Stimulated activated CD4-positive, alpha-beta T cell treated with anti-CD3 and anti-CD28 coated beads, TNF-alpha, amount 100 ng/mL, for 48 hours (primary cell): Measurements from ENCODE around the gene YIF1B.
A peak's percentile ranks its signal among the peaks of the same experiment; 100 is the strongest.

Experiments used
- DNase-seq, 3 donors: peaks; one replicate each; pipeline ENCODE4 v3.0.0-alpha.2; 2020; ENCODE audit warnings: low read depth in 3 of 3

The YIF1B gene

DNA sequence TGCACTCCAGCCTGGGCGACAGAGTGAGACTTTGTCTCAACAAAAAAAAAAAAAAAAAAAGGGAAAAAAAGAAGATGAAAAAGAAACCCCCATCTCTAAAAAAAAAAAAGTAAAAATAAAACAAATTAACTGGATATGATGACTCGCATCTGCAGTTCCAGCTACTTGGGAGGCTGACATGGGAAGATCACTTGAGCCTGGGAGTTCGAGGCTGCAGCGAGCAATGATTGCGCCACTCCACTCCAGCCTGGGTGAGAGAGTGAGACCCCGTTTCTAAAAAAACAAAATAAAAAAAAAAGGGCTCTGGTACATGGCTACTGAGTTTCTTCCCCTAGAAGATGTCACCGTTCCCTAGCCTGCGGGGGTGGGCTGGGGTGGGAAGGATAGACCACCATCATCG lies 17.5 kb upstream of the YIF1B start:
- no peak for DNase-seq

DNA sequence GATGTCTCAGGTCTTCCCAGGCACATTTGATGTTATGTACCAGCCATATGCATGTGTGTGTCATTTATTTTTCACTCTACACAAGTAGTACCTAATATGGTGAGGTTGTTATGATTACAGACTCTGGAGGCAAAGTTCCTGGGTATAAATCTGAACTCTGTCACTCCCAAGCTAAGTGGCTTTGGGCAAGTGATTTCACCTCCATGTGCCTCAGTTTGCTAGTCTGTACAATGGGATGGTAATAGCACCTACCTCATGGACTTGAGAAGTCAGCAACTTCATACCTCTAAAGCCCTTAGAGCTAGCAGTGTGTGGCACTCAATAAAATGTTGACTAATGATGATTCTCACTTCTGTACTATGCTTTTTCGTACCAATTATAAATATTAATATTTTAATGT lies 16.0 kb upstream of the YIF1B start:
- DNase-seq: no peak

DNA sequence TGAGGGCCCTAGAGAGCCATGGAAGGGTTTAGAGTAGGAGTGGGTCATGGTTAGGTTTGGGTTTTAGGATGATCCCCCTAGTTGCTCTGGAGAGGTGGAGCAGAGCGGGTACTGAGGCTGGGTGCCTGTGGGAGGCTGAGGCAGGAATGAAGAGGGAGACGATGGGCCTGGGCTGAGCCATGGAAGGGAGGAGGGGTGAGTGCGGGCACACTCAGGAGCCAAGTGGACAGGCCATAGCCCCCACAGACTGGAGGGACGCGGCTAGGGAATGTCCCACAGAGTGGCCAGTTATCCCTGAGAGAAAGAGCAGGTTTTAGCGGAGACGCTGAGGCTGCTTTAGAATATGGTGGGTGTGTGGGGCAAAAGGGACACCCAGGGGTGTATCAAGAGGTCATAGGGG lies 13.9 kb upstream of the YIF1B start:
- no peak for DNase-seq

DNA sequence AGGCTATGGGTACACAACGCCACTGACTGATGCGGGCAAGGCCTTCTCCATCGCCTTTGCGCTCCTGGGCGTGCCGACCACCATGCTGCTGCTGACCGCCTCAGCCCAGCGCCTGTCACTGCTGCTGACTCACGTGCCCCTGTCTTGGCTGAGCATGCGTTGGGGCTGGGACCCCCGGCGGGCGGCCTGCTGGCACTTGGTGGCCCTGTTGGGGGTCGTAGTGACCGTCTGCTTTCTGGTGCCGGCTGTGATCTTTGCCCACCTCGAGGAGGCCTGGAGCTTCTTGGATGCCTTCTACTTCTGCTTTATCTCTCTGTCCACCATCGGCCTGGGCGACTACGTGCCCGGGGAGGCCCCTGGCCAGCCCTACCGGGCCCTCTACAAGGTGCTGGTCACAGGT lies 10.8 kb upstream of the YIF1B start:
- DNase-seq: no peak

DNA sequence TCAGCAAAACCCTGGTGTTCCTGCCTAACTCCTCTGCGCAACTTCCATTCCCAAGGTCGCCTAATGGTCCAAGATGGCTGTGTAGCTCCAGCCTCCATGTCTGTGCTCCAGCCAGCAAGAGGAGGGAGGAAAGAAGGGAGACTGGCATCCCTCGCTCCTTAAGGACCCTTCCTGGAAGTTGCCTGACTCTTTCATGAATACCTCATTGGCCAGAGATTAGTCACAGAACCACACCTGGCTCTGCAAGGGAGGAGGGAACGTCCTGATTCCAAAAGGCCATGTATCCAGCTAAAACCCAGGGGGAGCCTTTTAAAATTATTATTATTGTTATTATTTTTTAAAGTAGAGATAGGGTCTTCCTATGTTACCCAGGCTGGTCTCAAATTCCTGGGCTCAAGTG lies 8.7 kb upstream of the YIF1B start:
- DNase-seq: no peak

DNA sequence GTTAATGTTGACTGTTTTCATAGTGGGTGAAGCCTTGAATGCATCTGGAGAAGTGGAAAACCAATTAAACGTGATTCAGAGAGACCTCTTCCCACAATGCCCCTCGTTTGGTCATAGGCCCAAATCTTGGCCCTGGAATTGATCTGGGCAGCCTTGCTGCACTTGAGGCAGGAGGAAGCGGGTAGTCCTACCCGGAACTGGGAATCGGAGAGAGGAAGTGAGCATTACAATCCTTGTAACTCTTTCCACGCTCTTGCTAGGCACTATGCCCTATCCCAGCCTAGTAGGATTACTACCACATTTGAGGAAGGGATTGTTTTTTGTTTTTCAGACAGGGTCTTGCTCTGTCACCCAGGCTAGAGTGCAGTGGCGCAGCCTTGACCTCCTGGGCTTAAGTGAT lies 7.5 kb upstream of the YIF1B start:
- DNase-seq: no peak

DNA sequence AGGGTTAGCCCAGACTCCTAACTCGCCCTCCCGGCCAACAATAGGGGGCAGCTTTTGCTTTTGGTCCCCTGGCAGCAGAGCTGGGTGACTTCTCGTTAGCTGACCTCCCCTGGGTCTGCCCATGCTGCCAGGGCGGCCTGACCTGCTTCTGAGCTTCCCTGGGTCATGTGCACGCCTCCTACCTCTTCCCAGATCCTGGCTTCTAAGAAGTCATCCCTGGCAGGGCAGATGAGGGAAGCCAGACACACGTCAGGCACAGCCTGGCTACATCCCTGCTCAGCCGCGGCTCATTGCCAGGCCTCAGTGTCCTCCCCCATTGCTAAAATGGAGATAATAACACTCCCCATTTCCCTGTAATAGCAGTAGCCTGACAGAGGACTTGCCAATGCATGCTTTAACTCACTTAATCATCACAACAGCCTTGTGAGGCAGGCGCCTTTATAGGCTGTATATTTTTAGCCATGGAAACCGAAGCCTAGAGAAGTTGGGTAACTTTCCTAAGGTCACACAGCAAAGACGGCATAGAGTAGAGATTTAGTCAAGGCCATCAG lies 6.0 kb upstream of the YIF1B start:
- no peak for DNase-seq

DNA sequence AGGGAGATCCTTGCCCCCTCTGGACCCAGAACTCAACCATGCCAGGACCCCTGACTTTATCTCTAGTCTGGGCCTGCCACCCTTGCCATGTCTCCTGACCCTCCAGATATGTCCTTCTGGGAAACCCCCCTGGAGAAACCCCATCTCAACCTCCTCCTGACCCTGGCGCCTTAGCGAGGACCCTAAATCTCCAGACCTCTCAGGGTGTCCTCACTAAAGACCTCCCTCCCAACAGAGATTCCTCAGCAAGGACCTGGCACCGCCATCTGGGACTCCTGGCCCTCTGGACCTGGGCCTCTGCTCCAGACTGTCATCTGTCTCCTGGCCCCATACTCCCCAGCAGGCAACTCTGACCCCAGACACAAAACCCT lies 5.2 kb upstream of the YIF1B start:
- no peak for DNase-seq

DNA sequence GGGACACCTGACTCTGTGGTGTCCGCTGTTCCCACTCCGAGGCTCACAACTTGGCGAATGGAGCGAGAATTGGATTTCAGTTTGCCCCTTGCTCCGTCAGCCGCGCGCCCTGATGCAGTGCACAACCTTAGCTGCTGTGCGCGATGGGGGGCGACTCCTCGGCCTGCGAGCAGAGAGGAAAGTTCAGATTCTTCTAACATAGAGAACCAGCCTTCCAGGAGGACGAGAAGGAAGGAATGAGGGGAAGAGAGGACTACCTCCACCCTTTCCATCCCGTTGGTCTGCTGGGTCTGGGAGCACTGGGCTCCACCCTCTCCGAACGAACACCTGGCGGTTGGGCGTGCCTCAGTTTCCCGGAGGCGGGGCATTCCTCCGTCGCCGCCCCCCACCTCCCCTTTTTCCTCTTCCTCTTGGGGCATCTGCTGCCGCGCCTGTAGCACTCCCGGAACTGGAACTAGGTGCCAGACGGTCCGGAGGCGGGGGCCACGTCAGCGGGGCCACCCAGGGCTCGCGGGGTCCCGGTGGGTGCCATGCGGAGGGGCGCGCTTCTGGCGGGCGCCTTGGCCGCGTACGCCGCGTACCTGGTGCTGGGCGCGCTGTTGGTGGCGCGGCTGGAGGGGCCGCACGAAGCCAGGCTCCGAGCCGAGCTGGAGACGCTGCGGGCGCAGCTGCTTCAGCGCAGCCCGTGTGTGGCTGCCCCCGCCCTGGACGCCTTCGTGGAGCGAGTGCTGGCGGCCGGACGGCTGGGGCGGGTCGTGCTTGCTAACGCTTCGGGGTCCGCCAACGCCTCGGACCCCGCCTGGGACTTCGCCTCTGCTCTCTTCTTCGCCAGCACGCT lies 3.9 kb upstream of the YIF1B start, which contains the start of gene KCNK6:
TSS of gene KCNK6 (plus strand) at position 425 of the 838 bp plus-strand sequence. CDS start at position 531, 106 bp downstream.
- peak in 2 of 3 donors; percentile 28 for DNase-seq

DNA sequence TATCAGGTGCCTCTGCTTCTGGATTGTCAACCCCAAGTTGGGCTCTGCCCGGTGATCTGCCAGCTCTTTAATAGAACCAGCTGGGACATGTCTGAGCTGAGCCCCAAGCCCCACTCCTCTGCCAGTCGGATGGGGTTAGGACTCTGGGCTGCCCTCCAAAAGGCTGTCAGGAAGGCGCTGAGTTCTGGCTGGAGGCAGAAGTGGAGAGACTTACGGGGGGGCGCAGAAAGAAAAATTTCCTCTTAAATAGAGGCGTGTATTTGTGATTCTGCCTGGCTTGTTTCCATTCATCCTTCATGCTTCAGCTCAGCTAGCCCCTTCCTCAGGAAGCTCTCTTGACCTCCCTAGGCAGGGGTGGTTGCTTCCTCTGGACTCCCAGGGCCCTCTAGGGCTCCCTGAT lies 2.9 kb upstream of the YIF1B start:
- DNase-seq: no peak

DNA sequence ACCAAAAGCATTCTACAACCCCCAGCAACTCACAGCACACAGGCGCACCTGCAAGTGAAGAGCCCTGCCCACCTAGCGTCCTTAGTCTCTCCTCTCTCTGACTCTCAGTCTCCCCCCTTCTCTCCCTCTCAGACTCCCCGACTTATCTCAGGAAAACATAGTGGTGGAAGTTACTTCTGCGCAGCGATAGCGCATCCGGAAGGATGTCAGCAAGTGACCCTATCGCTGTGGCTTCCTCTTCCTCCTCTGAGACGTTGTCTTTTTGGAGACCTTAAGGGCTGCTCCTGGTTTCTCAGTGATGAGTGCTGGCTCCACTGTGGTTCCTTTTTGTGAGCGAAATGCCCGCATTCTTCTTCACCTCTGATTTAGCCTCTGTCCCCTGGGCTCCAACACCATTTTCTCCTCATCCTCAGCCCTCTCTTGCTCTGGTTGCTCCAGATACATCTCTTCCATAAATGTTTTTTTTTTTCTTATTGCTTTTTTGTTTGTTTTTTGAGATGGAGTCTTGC lies 1.4 kb upstream of the YIF1B start:
- no peak for DNase-seq

DNA sequence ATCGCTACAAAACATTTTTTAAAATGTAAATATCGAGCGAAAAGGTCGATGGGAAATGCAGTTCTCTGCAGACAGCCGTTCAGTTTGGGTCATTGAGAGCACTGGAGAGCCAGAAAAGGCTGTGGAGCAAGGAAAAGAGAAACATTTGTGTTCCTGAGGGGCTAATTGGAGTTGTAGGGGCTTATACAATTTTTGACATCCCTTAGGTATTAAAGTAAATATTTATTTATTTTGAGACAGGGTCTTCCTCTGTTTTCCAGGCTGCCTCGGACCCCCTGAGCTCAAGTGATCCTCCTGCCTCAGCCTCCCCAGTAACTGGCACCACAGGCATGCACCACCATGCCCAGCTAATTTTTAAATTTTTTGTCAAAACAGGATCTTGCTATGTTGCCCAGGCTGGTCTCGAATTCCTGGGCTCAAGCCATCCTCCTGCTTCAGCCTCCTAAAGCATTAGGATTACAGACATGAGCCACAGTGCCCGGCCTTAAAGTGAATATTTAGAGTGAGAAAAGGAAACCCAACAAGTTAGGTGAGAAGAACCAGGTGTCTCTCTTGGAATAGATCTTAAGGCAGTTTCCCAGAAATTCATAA lies 825 bp upstream of the YIF1B start:
- DNase-seq: no peak

DNA sequence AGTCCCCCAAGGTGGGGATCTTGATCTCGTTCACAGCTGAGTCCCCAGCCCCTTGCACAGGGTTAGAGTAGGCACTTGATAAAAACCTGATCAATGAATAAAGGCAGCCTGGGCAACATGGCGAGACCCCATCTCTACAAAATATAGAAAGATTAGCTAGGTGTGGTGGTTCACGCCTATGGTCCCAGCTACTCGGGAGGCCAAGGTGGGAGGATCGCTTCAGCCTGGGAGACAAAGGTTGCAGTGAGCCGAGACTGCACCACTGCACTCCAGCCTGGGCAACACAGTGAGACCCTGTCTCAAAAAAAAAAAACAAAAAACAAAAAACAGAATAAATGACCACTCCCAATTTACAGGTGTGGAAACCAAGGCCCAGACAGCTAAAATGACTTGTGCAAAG lies 4.8 kb downstream of the YIF1B start:
- no peak for DNase-seq

DNA sequence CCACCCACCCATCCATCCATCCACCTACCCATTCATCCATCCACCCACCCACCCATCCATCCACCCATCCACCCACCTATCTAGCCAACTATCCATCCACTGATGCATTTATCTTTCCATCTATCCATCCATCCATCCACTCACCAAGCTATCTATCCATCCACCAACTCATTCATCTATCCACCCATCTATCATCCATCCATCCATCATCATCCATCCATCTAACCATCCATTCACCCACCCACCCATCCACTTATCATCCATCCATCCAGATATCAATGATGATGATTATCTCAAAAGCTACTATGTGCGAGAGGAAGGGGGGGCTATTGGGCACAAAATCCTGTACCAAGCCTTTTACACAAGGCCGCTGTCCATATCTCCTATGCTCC lies 5.5 kb downstream of the YIF1B start:
- DNase-seq: no peak

DNA sequence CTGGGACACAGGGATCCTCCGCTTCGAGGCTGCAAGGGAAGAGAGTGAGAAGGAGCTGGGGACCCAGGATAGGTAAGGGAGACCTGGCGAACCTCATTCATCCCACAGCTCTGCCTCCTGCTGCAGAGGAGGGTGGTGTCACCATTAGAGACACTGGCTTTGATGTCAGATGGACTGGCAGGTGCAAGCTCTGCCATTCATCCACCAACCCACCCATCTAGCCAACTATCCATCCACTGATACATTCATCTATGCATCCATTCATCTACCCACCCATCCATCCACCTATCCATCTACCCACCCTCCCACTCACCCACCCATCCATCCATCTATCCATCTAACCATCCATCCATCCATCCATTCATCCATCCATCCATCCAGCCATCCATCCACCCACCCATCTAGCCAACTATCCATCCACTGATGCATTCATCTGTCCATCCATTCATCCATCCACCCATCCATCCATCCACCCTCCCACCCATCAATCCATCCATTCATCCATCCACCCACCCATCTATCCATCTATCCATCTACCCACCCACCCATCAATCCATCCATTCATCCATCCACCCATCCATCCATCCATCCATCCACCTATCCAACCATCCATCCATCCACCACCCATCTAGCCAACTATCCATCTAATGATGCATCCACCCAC lies 6.0 kb downstream of the YIF1B start:
- DNase-seq: no peak

DNA sequence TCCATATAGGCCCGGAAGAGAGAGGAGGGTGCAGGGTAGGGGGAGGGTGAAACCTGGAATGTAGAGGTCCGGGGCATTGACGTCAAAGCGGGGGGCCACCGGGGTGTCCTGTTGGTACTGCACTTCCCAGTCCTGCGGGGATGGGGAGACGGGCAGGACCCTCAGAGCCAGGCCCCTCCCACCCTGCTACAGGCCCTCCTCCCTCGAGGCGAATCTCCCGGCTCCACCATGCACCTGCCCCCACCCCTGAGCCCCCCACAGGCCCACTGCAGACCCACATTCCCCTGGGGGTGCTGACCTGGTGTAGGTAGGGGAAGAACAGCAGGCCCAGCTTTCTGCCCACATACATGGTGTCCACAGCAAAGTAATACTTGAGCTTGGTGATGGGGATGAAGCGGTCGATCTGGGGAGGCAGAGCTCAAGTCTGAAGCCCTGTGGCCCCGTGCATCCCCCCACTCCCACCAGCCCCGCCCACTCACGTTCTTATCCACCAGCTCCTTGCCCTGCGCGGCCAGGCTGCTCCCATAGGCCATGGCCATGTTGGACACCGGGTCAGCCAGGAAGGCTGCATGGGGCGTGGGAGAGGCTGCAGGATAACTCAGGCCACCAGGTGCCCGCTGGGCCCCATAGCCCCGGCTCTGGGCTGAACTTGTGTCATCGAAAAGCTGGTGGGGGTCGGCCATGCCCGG lies 6.7 kb downstream of the YIF1B start:
- no peak for DNase-seq

DNA sequence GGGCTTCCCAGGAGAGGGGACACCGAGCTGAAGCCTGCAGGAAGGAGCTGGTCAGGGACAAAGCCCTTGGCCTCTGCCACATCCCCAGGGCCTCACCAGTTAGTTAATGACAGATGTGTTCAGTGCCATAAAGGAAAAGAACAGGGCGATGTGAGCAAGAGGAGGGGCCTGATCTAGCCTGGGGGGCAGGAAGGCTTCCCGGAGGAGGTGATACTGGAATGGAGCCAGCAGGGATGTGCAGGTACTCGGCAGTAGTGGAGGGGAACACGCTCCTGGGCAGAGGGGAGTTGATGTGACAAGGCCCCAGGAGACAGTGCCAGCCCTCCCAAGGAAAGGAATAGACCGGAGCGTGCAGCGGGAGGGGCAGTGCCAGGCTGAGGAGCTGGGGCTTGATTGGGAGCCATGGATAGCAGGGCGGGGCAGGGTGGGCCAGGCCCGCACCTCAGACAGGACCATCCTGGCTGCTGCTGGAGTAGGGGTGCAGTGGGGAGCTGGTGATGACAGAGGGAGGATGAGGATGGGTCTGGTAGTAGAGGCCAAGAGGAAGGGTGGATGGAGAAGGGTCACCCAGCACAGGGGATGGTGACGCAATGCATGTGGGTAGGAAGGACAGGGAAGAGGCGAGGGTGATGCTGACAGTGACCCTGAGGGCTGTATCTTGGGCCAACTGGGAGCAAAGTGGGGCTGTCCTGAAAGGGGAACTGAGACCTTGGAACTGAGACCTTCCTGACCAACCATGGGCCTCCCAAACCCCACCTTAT lies 7.6 kb downstream of the YIF1B start:
- no peak for DNase-seq

DNA sequence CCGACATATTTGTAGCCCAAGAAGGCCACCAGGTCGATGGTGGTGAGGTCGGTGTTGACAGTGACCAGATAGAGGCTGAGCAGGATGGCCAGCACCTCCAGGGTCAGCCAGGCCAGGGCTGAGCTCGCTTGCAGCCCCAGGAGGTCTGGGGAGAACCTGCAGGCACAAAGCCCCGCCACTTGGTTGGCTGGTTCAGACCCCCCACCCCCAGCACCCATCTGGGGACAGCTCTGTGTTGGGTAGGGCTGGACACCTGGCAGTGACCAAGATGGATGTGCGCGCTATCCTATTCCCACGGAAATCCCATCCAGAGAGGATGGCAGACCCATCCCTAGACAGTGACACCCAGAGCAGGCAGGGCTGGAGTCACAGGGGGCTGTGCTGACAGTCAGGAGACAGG lies 8.2 kb downstream of the YIF1B start:
- no peak for DNase-seq

DNA sequence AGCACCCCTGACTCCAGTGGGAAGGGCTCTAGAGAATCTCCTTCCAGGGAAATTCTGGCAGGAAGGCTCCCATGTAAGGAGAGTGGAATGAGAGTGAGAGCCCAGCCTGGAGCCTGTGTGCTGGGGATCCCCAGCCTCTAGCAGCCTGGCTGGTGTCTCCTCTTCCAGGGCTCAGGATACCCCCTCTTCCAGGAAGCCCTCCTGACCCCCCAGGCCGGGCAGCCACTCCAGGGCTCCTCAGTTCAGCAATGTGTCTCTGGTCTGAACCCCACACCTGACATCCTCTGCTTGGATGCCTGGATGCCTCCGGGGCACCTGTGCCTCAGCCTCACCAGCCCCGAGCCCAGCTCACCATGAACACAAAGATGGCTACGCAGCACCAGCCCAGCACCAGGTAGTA lies 8.7 kb downstream of the YIF1B start:
- DNase-seq: no peak

DNA sequence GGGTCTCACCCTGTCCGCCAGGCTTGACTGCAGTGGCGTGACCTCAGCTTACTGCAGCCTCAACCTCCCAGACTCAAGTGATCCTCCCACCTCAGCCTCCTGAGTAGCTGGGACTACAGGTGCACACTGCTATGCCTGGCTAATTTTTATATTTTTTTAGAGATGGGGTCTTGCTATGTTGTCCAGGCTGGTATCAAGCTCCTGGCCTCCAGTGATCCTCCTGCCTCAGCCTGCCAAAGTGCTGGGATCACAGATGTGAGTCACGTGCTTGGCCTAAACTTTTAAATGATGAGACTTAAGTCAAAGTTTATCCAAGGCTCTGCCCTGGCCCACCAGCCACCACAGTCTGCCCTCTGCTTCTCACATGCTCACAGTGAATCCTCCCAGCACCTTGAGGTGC lies 9.5 kb downstream of the YIF1B start:
- DNase-seq: no peak

DNA sequence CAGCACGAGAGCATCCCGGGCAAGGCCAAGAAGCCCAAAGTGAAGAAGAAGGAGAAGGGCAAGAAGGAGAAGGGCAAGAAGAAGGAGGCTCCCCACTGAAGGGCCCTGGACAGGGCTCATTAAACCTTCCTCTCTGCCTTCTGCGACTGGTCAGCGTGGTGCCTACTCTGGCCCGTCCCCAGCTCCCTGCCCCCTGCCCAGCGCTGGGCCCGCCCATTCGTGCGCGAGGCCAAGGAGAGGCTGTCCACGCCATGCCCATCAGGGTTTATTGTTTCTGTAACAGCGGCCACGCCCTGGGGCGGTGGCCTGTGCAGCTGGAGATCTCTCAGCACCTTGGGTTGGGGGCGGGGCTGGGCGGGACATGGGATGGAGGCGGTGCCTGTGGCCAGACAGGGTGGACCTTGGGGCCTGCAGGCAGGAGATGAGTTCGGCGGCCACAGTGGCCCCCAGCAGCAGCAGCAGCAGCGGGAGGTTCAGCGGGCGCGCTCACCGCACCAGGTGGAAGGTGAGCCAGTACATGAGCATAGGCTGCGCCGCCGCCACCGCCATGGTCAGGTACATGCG lies 10.8 kb downstream of the YIF1B start:
- DNase-seq: no peak
